Lower leg skin (tissue), 4 donors: Measurements from ENCODE around the gene NPEPPS. TPM values are rescaled to one million over a fixed set of nuclear protein-coding genes. Genes with fewer than 3 reads are reported as not detected.

Experiments used
- DNase-seq, 2 donors: peaks; one replicate each; pipeline ENCODE4 v3.0.0-alpha.2; 2019; ENCODE audit warnings: low spot score in 2 of 2
- H3K4me3 ChIP-seq: fragments of 200-600 bp; sonication (generic); 2 replicates; pipeline ENCODE4 v1.5.1; 2017; ENCODE audit warnings: mild to moderate bottlenecking, low read depth; ENCODE audit not compliant: poor library complexity, severe bottlenecking
- CTCF ChIP-seq, 3 donors: fragments of 450-650 bp; IDR thresholded peaks; one replicate each; pipeline ENCODE4 v1.5.1; 2016; ENCODE audit warnings: antibody characterized with exemption in 3 of 3, mild to moderate bottlenecking in 3 of 3, moderate library complexity in 2 of 3
- POLR2A ChIP-seq, 2 donors: fragments of 450-650 bp; IDR thresholded peaks; one replicate each; pipeline ENCODE4 v1.6.1; 2016 to 2017; ENCODE audit warnings: antibody characterized with exemption in 2 of 2, mild to moderate bottlenecking in 1 of 2, moderate library complexity in 1 of 2
- WGBS, 2 donors: methylation state at CpG; one replicate each; pipeline ENCODE4 v1.1.5; 2018; 5-methylcytosine and 5-hydroxymethylcytosine counted together
- intact Hi-C: fragments of 100-400 bp; cut with DNase I; formaldehyde crosslinking; loops from one replicate; pipeline ENCODE4 v1.15.0; 2023; ENCODE audit warnings: low total_unique reads
- total RNA-seq, 4 donors: library from RNA; depleted of rRNA; stranded (reverse); fragments of >200 nt; gene quantifications; one replicate each; pipeline ENCODE4 v1.1.0, GENCODE V29; 2016

The NPEPPS gene
- total RNA-seq, 4 donors from 2014 or later, result 79.3 to 127 (median 96.9) TPM

- intact Hi-C loops, result no loop called here
- H3K4me3 ChIP-seq, result peak overlapping the region; percentile 30
- 2 to 4% methylated on average over 18 to 19 of the region's 39 CpGs for WGBS, 2 donors
- TF ChIP-seq CTCF (IDR thresholded peaks at IDR 0.05), result no peak
- no peak for TF ChIP-seq POLR2A (IDR thresholded peaks at IDR 0.05)
- DNase-seq, result peak; percentile 91 to 99
Observed at GRCh38 chr17:47650525-47651522, 119.9 kb downstream of the NPEPPS start.

GRCh38 chr17:47651704-47652103 lies 120.8 kb downstream of the NPEPPS start:
- TF ChIP-seq CTCF (IDR thresholded peaks at IDR 0.05), result no peak
- no peak for TF ChIP-seq POLR2A (IDR thresholded peaks at IDR 0.05)
- DNase-seq, result no peak
- H3K4me3 ChIP-seq, result no peak overlapping the region
- WGBS, 2 donors, result 53 to 56% methylated on average over 2 of the region's 2 CpGs
- intact Hi-C loops, result no loop called here

- TF ChIP-seq POLR2A (IDR thresholded peaks at IDR 0.05), result no peak
- TF ChIP-seq CTCF (IDR thresholded peaks at IDR 0.05), result no peak
- DNase-seq, result peak in 1 of 2 donors; percentile 34
- 89 to 90% methylated on average over 6 of the region's 6 CpGs for WGBS, 2 donors
- H3K4me3 ChIP-seq, result no peak overlapping the region
- intact Hi-C loops, result no loop called here
Observed at GRCh38 chr17:47652570-47652969, 121.7 kb downstream of the NPEPPS start.

GRCh38 chr17:47653442-47653841 lies 122.5 kb downstream of the NPEPPS start:
- 48 to 67% methylated on average over 2 of the region's 2 CpGs for WGBS, 2 donors
- TF ChIP-seq POLR2A (IDR thresholded peaks at IDR 0.05) (no peak), CTCF (IDR thresholded peaks at IDR 0.05) (no peak)
- peak in 1 of 2 donors; percentile 57 for DNase-seq
- intact Hi-C loops, result no loop called here
- H3K4me3 ChIP-seq, result no peak overlapping the region

GRCh38 chr17:47654991-47655390 lies 124.1 kb downstream of the NPEPPS start:
- intact Hi-C loops, result no loop called here
- TF ChIP-seq CTCF (IDR thresholded peaks at IDR 0.05) (no peak), POLR2A (IDR thresholded peaks at IDR 0.05) (no peak)
- WGBS, 2 donors, result 55 to 60% methylated on average over 6 of the region's 6 CpGs
- no peak overlapping the region for H3K4me3 ChIP-seq
- peak in 1 of 2 donors; percentile 26 for DNase-seq
